Measurements from ENCODE around the gene UNK.

DNA sequence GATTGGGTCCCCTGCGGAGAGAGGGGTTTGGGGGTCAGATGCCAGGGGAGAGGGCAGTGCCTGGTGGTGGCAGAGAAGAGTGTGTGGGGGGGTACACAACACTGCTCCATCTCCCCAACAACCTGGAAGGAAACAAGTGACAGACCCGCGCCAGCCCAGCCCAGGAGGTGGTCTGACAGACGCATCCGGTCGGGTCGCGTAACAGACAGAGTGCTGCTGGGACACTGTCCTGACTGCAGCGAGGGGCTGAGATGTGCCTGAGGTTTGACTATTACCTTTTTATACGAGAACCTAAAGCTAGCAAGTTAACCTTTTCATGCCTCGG, 43.4 kb downstream of the UNK start:
- TF ChIP-seq, protein P1, sequence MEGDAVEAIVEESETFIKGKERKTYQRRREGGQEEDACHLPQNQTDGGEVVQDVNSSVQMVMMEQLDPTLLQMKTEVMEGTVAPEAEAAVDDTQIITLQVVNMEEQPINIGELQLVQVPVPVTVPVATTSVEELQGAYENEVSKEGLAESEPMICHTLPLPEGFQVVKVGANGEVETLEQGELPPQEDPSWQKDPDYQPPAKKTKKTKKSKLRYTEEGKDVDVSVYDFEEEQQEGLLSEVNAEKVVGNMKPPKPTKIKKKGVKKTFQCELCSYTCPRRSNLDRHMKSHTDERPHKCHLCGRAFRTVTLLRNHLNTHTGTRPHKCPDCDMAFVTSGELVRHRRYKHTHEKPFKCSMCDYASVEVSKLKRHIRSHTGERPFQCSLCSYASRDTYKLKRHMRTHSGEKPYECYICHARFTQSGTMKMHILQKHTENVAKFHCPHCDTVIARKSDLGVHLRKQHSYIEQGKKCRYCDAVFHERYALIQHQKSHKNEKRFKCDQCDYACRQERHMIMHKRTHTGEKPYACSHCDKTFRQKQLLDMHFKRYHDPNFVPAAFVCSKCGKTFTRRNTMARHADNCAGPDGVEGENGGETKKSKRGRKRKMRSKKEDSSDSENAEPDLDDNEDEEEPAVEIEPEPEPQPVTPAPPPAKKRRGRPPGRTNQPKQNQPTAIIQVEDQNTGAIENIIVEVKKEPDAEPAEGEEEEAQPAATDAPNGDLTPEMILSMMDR (IDR thresholded peaks at IDR 0.05; ENCODE audit: insufficient read depth, low read depth, low read length), result no peak
- no peak for TF ChIP-seq EZH2 (IDR thresholded peaks at IDR 0.05; ENCODE audit: insufficient read depth, low read length)

Data from astrocyte (in vitro differentiated cells and primary cell).